K562 (cell line): ENCODE measurements around the gene BMAL1. TPM values are rescaled to one million over a fixed set of nuclear protein-coding genes. Genes with fewer than 3 reads are reported as not detected.

ENCODE experiments used
- ATAC-seq: fragments of 200-7000 bp; cut with Tn5 transposase; 3 replicates; pipeline ENCODE4 v1.9.1; 2020; ENCODE audit warnings: moderate library complexity
- BruUV-seq: library from RNA; stranded (reverse); fragments of 400-500 nt; replicated peaks from 2 replicates; lab custom pipeline; 2021; lab: Mats Ljungman, UMichigan
- CTCF ChIA-PET: fragments of 300-600 bp; formaldehyde crosslinking; extraction: SDS; loops from one replicate; lab custom pipeline; 2021; ENCODE audit warnings: low intra/inter-chr PET ratio; lab: Yijun Ruan, JAX
- POLR2A ChIA-PET: fragments of 300-600, 350-650 bp; sonication (Branson Sonifier 250); formaldehyde crosslinking; extraction: SDS; loops from one replicate; lab custom pipeline; 2021; ENCODE audit warnings: antibody characterized with exemption, inconsistent platforms; lab: Yijun Ruan, JAX
- DNase-seq, 4 experiments: peaks; one replicate each; pipeline versions ENCODE4 v3.0.0 to v3.0.0-alpha.2; 2011 to 2018; ENCODE audit warnings: low spot score in 3 of 4, mixed read lengths in 3 of 4; ENCODE audit errors: extremely low read depth in 1 of 4
- FAIRE-seq: peaks from 2 replicates; lab custom pipeline; 2011; peaks lifted over from hg19 to GRCh38; lab: Jason Lieb, UNC
- H2AFZ ChIP-seq: 2 replicates; pipeline ENCODE4 v1.6.0; 2011; ENCODE audit warnings: low read depth, low read length, control low read depth, inconsistent platforms
- H3K27ac ChIP-seq: fragments of 200-600 bp; 3 replicates; pipeline ENCODE4 v1.8.0; 2011; ENCODE audit warnings: low read depth, mild to moderate bottlenecking, control low read depth, inconsistent platforms, low read length, moderate library complexity, mixed read lengths; ENCODE audit errors: extremely low read depth
- H3K27me3 ChIP-seq, 2 experiments: fragments of 300-600 bp in 1 of 2; 2 replicates in 1 of 2; 3 replicates in 1 of 2; pipeline versions ENCODE4 v1.6.0 to v1.8.0; 2011; ENCODE audit warnings: inconsistent platforms in 2 of 2, low read length in 2 of 2, mild to moderate bottlenecking in 1 of 2, mixed read lengths in 1 of 2, moderate library complexity in 1 of 2; ENCODE audit not compliant: control insufficient read depth in 2 of 2, insufficient read depth in 2 of 2
- H3K36me3 ChIP-seq: fragments of 300-600 bp; 3 replicates; pipeline ENCODE4 v1.8.0; 2011; ENCODE audit warnings: mild to moderate bottlenecking, low read length, inconsistent platforms; ENCODE audit not compliant: control insufficient read depth, insufficient read depth
- H3K4me1 ChIP-seq, 2 experiments: fragments of 200-600 bp in 1 of 2; replicated peaks in 1 of 2; 2 replicates in 1 of 2; 3 replicates in 1 of 2; pipeline versions ENCODE4 v1.5.1 to v1.8.0; 2011; ENCODE audit warnings: inconsistent platforms in 2 of 2, low read length in 2 of 2, mild to moderate bottlenecking in 1 of 2, mixed read lengths in 1 of 2, moderate library complexity in 1 of 2; ENCODE audit not compliant: control insufficient read depth in 2 of 2, insufficient read depth in 2 of 2
- H3K4me2 ChIP-seq: 2 replicates; pipeline ENCODE4 v1.6.1; 2011; ENCODE audit warnings: low read length, control low read depth, inconsistent platforms, mixed read lengths; ENCODE audit not compliant: insufficient read depth
- H3K4me3 ChIP-seq: fragments of 200-600 bp; sonication (generic), shearing (Covaris generic); 2 replicates; pipeline ENCODE4 v1.5.1; 2016; ENCODE audit warnings: control low read depth, inconsistent platforms
- H3K79me2 ChIP-seq: fragments of 200-600 bp; 3 replicates; pipeline ENCODE4 v1.8.0; 2011; ENCODE audit warnings: low read length, inconsistent platforms; ENCODE audit not compliant: control insufficient read depth, insufficient read depth
- H3K9ac ChIP-seq, 2 experiments: 2 replicates each; pipeline versions ENCODE4 v1.6.0 to v1.6.1; 2011; ENCODE audit warnings: low read depth in 2 of 2, low read length in 2 of 2, control low read depth in 1 of 2, inconsistent platforms in 1 of 2, mild to moderate bottlenecking in 1 of 2, mixed read lengths in 1 of 2; ENCODE audit not compliant: insufficient read depth in 1 of 2
- H3K9me1 ChIP-seq: one replicate; pipeline ENCODE4 v1.6.0; 2011; ENCODE audit warnings: inconsistent platforms, mild to moderate bottlenecking, low read length, moderate library complexity; ENCODE audit not compliant: control insufficient read depth, insufficient read depth
- H3K9me3 ChIP-seq: replicated peaks from 2 replicates; pipeline ENCODE4 v1.5.1; 2011; ENCODE audit warnings: low read depth, low read length, inconsistent platforms; ENCODE audit not compliant: control insufficient read depth, insufficient read depth
- H4K20me1 ChIP-seq: replicated peaks from 2 replicates; pipeline ENCODE4 v1.6.1; 2011; ENCODE audit warnings: low read length, inconsistent platforms, mixed read lengths; ENCODE audit not compliant: control insufficient read depth, insufficient read depth
- ELF4 ChIP-seq: fragments of 450-650 bp; formaldehyde crosslinking; IDR thresholded peaks from 2 replicates; pipeline ENCODE4 v1.4.0; 2022; ENCODE audit warnings: missing genetic modification characterization
- HNRNPLL ChIP-seq: fragments of 200-400 bp; formaldehyde crosslinking; IDR thresholded peaks from 2 replicates; pipeline ENCODE4 v1.6.1; 2017; ENCODE audit warnings: low read length, low read depth, mild to moderate bottlenecking; ENCODE audit not compliant: poor library complexity, severe bottlenecking
- NR1H2 ChIP-seq: sonication (generic); formaldehyde crosslinking; IDR thresholded peaks from 2 replicates; pipeline ENCODE4 v1.4.0; 2020; ENCODE audit warnings: mild to moderate bottlenecking, missing genetic modification reagents
- PHB ChIP-seq: fragments of 250-450 bp; sonication (Bioruptor Pico); IDR thresholded peaks from 2 replicates; pipeline ENCODE4 v1.5.0; 2021
- RNF219 ChIP-seq: fragments of 250-450 bp; sonication (Bioruptor Pico); IDR thresholded peaks from 2 replicates; pipeline ENCODE4 v1.5.0; 2022; ENCODE audit warnings: mild to moderate bottlenecking
- SMAD4 ChIP-seq: fragments of 250-450 bp; sonication (Bioruptor Pico); conservative IDR thresholded peaks from 2 replicates; pipeline ENCODE4 v1.8.0; 2021; ENCODE audit warnings: inconsistent platforms, mild to moderate bottlenecking, moderate library complexity
- ZBTB11 ChIP-seq, 3 experiments: fragments of 200-800 bp in 1 of 3; fragments of 250-450 bp in 1 of 3; fragments of 450-650 bp in 1 of 3; sonication (Bioruptor Pico) in 1 of 3; sonication (Bioruptor generic) in 1 of 3; formaldehyde crosslinking in 1 of 3; IDR thresholded peaks; 2 replicates each; pipeline versions ENCODE4 v1.6.1 to v1.8.0; 2016 to 2022; ENCODE audit warnings: mild to moderate bottlenecking in 2 of 3, missing genetic modification characterization in 2 of 3, missing compliant biosample characterization in 1 of 3, moderate library complexity in 1 of 3
- ZNF75A ChIP-seq: fragments of 450-650 bp; formaldehyde crosslinking; IDR thresholded peaks from 2 replicates; pipeline ENCODE4 v1.4.0; 2020; ENCODE audit warnings: mild to moderate bottlenecking
- WGBS: fragments of 100-300 bp; shearing (Covaris generic); methylation state at CpG from one replicate; pipeline ENCODE4 v1.1.6; 2016; ENCODE audit warnings: low coverage, mixed read lengths; ENCODE audit not compliant: insufficient coverage; ENCODE audit errors: missing lambda C conversion rate; 5-methylcytosine and 5-hydroxymethylcytosine counted together
- in situ Hi-C: fragments of 300-500 bp; cut with MboI; formaldehyde crosslinking; loops from 4 replicates; pipeline ENCODE4 v1.15.0; 2018; ENCODE audit warnings: inconsistent platforms, mixed read lengths
- intact Hi-C: fragments of 100-400 bp; cut with micrococcal nuclease; formaldehyde crosslinking; loops from 2 replicates; pipeline ENCODE4 v1.14.2; 2022
- polyA plus RNA-seq, 8 experiments: library from polyadenylated mRNA; depleted of rRNA in 4 of 8; stranded (reverse) in 5 of 8; unstranded in 3 of 8; fragments of >200 nt; fragmentation: Nextera tagmentation in 2 of 8; fragmentation: Illumina TruSeq in 1 of 8; extraction: Ambion mirVana in 2 of 8; extraction: Trizol in 1 of 8; gene quantifications; 2 replicates each; pipeline versions ENCODE4 v1.2.1 to v1.2.3, GENCODE V29; 2011 to 2014; ENCODE audit warnings: inconsistent platforms in 1 of 8, missing spikeins in 1 of 8
- total RNA-seq, 7 experiments: library from RNA; depleted of rRNA in 6 of 7; stranded (reverse); fragments of >200 nt in 6 of 7; fragmentation: Illumina TruSeq in 2 of 7; extraction: Trizol in 2 of 7; gene quantifications; 2 replicates each; pipeline versions ENCODE4 v1.2.1 to v1.2.3, GENCODE V29; 2011 to 2021; ENCODE audit warnings: low replicate concordance in 1 of 7

Gene BMAL1
- total and polyA plus RNA-seq, 9 of the 15 experiments (the other 6 are each of a cell fraction or from before 2014, with no cell fraction given): 0.14 to 2.4 (median 0.64) TPM

DNA sequence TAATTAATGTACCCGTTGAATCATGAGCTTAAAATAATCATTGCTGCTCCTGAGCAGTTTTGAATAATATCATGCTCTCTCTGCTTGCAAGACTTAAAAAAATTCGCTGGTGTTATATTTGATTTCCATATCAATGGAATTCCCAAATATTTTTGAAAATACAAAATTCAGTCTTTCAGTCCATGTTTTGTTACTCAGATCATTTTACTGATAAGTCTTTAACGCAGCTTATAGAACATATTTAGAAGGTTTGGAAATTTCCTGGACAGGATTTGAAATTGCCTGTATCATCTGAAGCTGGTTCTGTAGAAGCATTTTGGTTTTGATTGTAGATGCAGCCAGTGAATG lies 1.9 kb downstream of the BMAL1 start:
- intact Hi-C loops: no loop called here
- ATAC-seq: no peak
- no peak overlapping the region for H2AFZ ChIP-seq
- no peak for FAIRE-seq
- no peaks in the 10 kb centered on the region for H3K79me2 ChIP-seq
- peaks cover 5 to 26% of the 10 kb centered on the region in 2 experiments; a peak in 3 of 5 replicates for H3K27me3 ChIP-seq
- no peak overlapping the region for H3K4me3 ChIP-seq
- H3K9ac ChIP-seq: no peak overlapping the region
- WGBS: 8% methylated on average over 3 of the region's 3 CpGs
- no peaks in the 10 kb centered on the region for H3K36me3 ChIP-seq
- TF ChIP-seq HNRNPLL: no peak
- TF ChIP-seq ELF4 (CRISPR knock-in tag): no peak
- no peak for TF ChIP-seq SMAD4 (CRISPR knock-in tag)
- no peak for TF ChIP-seq RNF219 (CRISPR knock-in tag)
- no peak for TF ChIP-seq ZNF75A (CRISPR knock-in tag)
- no peak for TF ChIP-seq NR1H2 (CRISPR knock-in tag)
- TF ChIP-seq ZBTB11 (CRISPR knock-in tag; IDR thresholded peaks at IDR 0.05): no peak
- TF ChIP-seq PHB (CRISPR knock-in tag): no peak
- TF ChIP-seq, all 486 proteins: peak for 0
- BruUV-seq: no TSS peak
- ChIA-PET POLR2A (no interaction called here), CTCF (no interaction called here)
- Histone ChIP-seq H3K4me1 (peaks cover 0 to 16% of the 10 kb centered on the region in 2 experiments; a peak in 2 of 5 replicates), H4K20me1 (no peaks in the 10 kb centered on the region; the same call in 1 of the 2 replicates), H3K9me3 (no peaks in the 10 kb centered on the region), H3K27ac (no peak overlapping the region), H3K4me2 (no peak overlapping the region), H3K9me1 (no peaks in the 10 kb centered on the region)
- no peak for DNase-seq
- in situ Hi-C loops: no loop called here
